Tibial artery (tissue), 4 donors: ENCODE measurements around the gene HNF1A.

ENCODE experiments used
- DNase-seq, 2 donors: peaks; one replicate each; pipeline ENCODE4 v3.0.0-alpha.2; 2019
- H3K27ac ChIP-seq, 2 donors: fragments of 200-600 bp; sonication (generic) in 1 of 2; 1 replicate in 1 of 2; 2 replicates in 1 of 2; pipeline ENCODE4 v1.5.1; 2018 to 2019; ENCODE audit warnings: mild to moderate bottlenecking in 1 of 2
- H3K27me3 ChIP-seq, 2 donors: fragments of 200-600 bp; sonication (generic) in 1 of 2; one replicate each; pipeline versions ENCODE4 v1.5.1 to v1.6.0; 2016 to 2019
- H3K36me3 ChIP-seq, 3 donors: fragments of 200-600 bp; sonication (generic) in 2 of 3; one replicate each; pipeline ENCODE4 v1.5.1; 2016 to 2019; ENCODE audit warnings: mild to moderate bottlenecking in 2 of 3
- H3K4me1 ChIP-seq, 4 donors: fragments of 200-600 bp; sonication (generic) in 2 of 4; 1 replicate in 3 of 4; 2 replicates in 1 of 4; pipeline ENCODE4 v1.5.1; 2016 to 2019
- H3K4me3 ChIP-seq, 2 donors: fragments of 200-600 bp; sonication (generic) in 1 of 2; 1 replicate in 1 of 2; 2 replicates in 1 of 2; pipeline ENCODE4 v1.5.1; 2018 to 2019; ENCODE audit warnings: mild to moderate bottlenecking in 2 of 2
- H3K9me3 ChIP-seq, 3 donors: fragments of 200-600 bp; sonication (generic) in 1 of 3; one replicate each; pipeline ENCODE4 v1.5.1; 2016 to 2019
- CTCF ChIP-seq, 2 experiments: fragments of 200-600 bp in 1 of 2; fragments of 450-650 bp in 1 of 2; IDR thresholded peaks; one replicate each; pipeline ENCODE4 v1.5.1; 2017 to 2019; ENCODE audit warnings: antibody characterized with exemption in 2 of 2, mild to moderate bottlenecking in 1 of 2, moderate library complexity in 1 of 2
- intact Hi-C: fragments of 100-400 bp; cut with DNase I; formaldehyde crosslinking; loops from one replicate; pipeline ENCODE4 v1.15.0; 2023; ENCODE audit warnings: low total_unique reads

Gene HNF1A

GRCh38 chr12:120932956-120933526 is 45.3 kb upstream of the HNF1A start:
- H3K4me1 ChIP-seq = no peaks in the 10 kb centered on the region
- no peak for DNase-seq
- H3K27ac ChIP-seq = no peak overlapping the region
- peaks cover 0 to 11% of the 10 kb centered on the region in 2 donors for H3K27me3 ChIP-seq
- intact Hi-C loops = no loop called here
- no peak overlapping the region for H3K4me3 ChIP-seq
- no peaks in the 10 kb centered on the region for H3K9me3 ChIP-seq
- no peaks in the 10 kb centered on the region for H3K36me3 ChIP-seq
- no peak for TF ChIP-seq CTCF (IDR thresholded peaks at IDR 0.05)

- intact Hi-C loops = no loop called here
- H3K9me3 ChIP-seq = no peaks in the 10 kb centered on the region
- H3K36me3 ChIP-seq = no peaks in the 10 kb centered on the region
- no peak for DNase-seq
- no peak overlapping the region for H3K4me3 ChIP-seq
- H3K27me3 ChIP-seq = peaks cover 0 to 17% of the 10 kb centered on the region in 2 donors
- H3K27ac ChIP-seq = no peak overlapping the region
- H3K4me1 ChIP-seq = no peaks in the 10 kb centered on the region
- no peak for TF ChIP-seq CTCF (IDR thresholded peaks at IDR 0.05)
Measured at GRCh38 chr12:120933786-120934185, 44.6 kb upstream of the HNF1A start.

GRCh38 chr12:120936197-120936596 is 42.1 kb upstream of the HNF1A start:
- no peak overlapping the region for H3K27ac ChIP-seq
- no peaks in the 10 kb centered on the region for H3K36me3 ChIP-seq
- H3K4me3 ChIP-seq = no peak overlapping the region
- intact Hi-C loops = no loop called here
- no peaks in the 10 kb centered on the region for H3K4me1 ChIP-seq
- no peaks in the 10 kb centered on the region for H3K9me3 ChIP-seq
- H3K27me3 ChIP-seq = peaks cover 0 to 17% of the 10 kb centered on the region in 2 donors
- DNase-seq = peak; percentile 36 to 66
- no peak for TF ChIP-seq CTCF (IDR thresholded peaks at IDR 0.05)

DNA sequence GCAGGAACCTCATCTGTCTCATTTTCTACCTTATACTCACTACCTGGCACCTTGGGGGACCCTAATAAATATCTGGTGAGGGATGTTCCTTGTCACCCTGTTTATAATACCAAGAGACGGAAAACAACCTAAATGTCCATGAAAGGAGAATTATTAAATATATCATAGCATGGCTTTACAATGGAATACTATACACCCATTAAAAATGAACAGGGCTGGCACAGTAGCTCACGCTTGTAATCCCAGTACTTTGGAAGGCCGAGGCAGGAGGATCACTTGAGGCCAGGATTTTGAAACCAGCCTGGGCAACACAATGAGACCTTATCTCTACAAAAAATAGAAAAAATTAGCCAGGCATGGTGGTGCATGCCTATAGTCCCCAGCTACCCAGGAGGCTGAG is 39.8 kb upstream of the HNF1A start:
- Histone ChIP-seq H3K27me3 (peaks cover 0 to 17% of the 10 kb centered on the region in 2 donors), H3K27ac (no peak overlapping the region), H3K36me3 (no peaks in the 10 kb centered on the region), H3K9me3 (no peaks in the 10 kb centered on the region), H3K4me3 (no peak overlapping the region), H3K4me1 (no peaks in the 10 kb centered on the region)
- intact Hi-C loops = no loop called here
- TF ChIP-seq CTCF (IDR thresholded peaks at IDR 0.05) = no peak
- no peak for DNase-seq

- DNase-seq = peak; percentile 64 to 78
Measured at GRCh38 chr12:120939523-120939922, 38.8 kb upstream of the HNF1A start.

More at GRCh38 chr12:120939523-120939922, 38.8 kb upstream of the HNF1A start:
- H3K36me3 ChIP-seq = no peaks in the 10 kb centered on the region
- intact Hi-C loops = no loop called here
- TF ChIP-seq CTCF (IDR thresholded peaks at IDR 0.05) = no peak
- peaks cover 0 to 17% of the 10 kb centered on the region in 2 donors for H3K27me3 ChIP-seq
- no peaks in the 10 kb centered on the region for H3K9me3 ChIP-seq
- H3K27ac ChIP-seq = no peak overlapping the region
- H3K4me1 ChIP-seq = no peaks in the 10 kb centered on the region
- H3K4me3 ChIP-seq = no peak overlapping the region
